Measurements from ENCODE around the gene IPO4. TPM values are rescaled to one million over a fixed set of nuclear protein-coding genes. Genes with fewer than 3 reads are reported as not detected.
A peak's percentile ranks its signal among the peaks of the same experiment; 100 is the strongest.

IPO4 gene
- total RNA-seq, 6 experiments from 2014 or later, result 17.9 to 44.0 (median 23.0) TPM

- DNase-seq, result no peak
- no peak overlapping the region for H3K27ac ChIP-seq
- H3K4me1 ChIP-seq, result peaks cover 0 to 41% (median 7%) of the 10 kb centered on the region in 4 donors
These were observed 50.9 kb downstream of the IPO4 start for GRCh38 chr14:24137529-24138395.

GRCh38 chr14:24136684-24137528 is 51.7 kb downstream of the IPO4 start:
- 19% methylated on average over 11 of the region's 13 CpGs for WGBS (ENCODE audit: insufficient coverage, low coverage, low lambda C conversion rate, missing lambda C conversion rate)
- peaks cover 0 to 21% (median 4%) of the 10 kb centered on the region in 4 donors for H3K36me3 ChIP-seq
- peak overlapping the region; percentile 95 to 99 (median 98) for H3K4me3 ChIP-seq
- no peak for ATAC-seq
- no peaks in the 10 kb centered on the region for H3K27me3 ChIP-seq
- H3K27ac ChIP-seq, result peak overlapping the region; percentile 87 to 98 (median 94)
- H3K9me3 ChIP-seq, result no peaks in the 10 kb centered on the region
- peaks cover 0 to 44% (median 9%) of the 10 kb centered on the region in 4 donors for H3K4me1 ChIP-seq
- no peak for DNase-seq
- TF ChIP-seq CTCF (IDR thresholded peaks at IDR 0.05) (no peak), POLR2A (IDR thresholded peaks at IDR 0.05) (no peak)
- intact Hi-C loops (cut with DNase I), result no loop called here

More at GRCh38 chr14:24137529-24138395, 50.9 kb downstream of the IPO4 start:
- 83% methylated on average over 4 of the region's 8 CpGs for WGBS (ENCODE audit: insufficient coverage, low coverage, low lambda C conversion rate, missing lambda C conversion rate)
- ATAC-seq, result no peak
- TF ChIP-seq POLR2A (IDR thresholded peaks at IDR 0.05) (no peak), CTCF (IDR thresholded peaks at IDR 0.05) (no peak)
- intact Hi-C loops (cut with DNase I), result no loop called here
- Histone ChIP-seq H3K4me3 (no peak overlapping the region), H3K27me3 (no peaks in the 10 kb centered on the region), H3K36me3 (peaks cover 0 to 21% (median 4%) of the 10 kb centered on the region in 4 donors), H3K9me3 (no peaks in the 10 kb centered on the region)

- Histone ChIP-seq H3K36me3 (peaks cover 0 to 21% (median 4%) of the 10 kb centered on the region in 4 donors), H3K27me3 (no peaks in the 10 kb centered on the region), H3K27ac (peak within 1 kb of the TSS; percentile 87 to 98 (median 94)), H3K9me3 (no peaks in the 10 kb centered on the region), H3K4me1 (peaks cover 0 to 52% (median 13%) of the 10 kb centered on the region in 4 donors), H3K4me3 (peak within 1 kb of the TSS; percentile 95 to 99 (median 98))
- ATAC-seq (peak; percentile 90 to 97 (median 94)), DNase-seq (peak; percentile 97 to 98 (median 98))
- intact Hi-C loops (cut with DNase I), result no loop called here
- 0% methylated on average over 11 of the region's 75 CpGs for WGBS (ENCODE audit: insufficient coverage, low coverage, low lambda C conversion rate, missing lambda C conversion rate)
- TF ChIP-seq CTCF (IDR thresholded peaks at IDR 0.05) (peak in 1 of 4 donors; percentile 12), POLR2A (IDR thresholded peaks at IDR 0.05) (peak; percentile 34)
These were observed 52.6 kb downstream of the IPO4 start, which contains the start of gene PSME1 for GRCh38 chr14:24135834-24136683. PSME1 (plus strand) TSS chr14:24136194; CDS start chr14:24136263, 69 bp downstream.

- DNase-seq (no peak), ATAC-seq (no peak)
- Histone ChIP-seq H3K4me3 (peak overlapping the region; percentile 95 to 99 (median 98)), H3K27ac (peak overlapping the region in 2 of 3 donors; percentile 62 to 94), H3K27me3 (no peaks in the 10 kb centered on the region), H3K9me3 (no peaks in the 10 kb centered on the region), H3K36me3 (peaks cover 0 to 21% (median 4%) of the 10 kb centered on the region in 4 donors), H3K4me1 (peaks cover 0 to 57% (median 17%) of the 10 kb centered on the region in 4 donors)
- intact Hi-C loops (cut with DNase I), result no loop called here
- no peak for TF ChIP-seq POLR2A (IDR thresholded peaks at IDR 0.05)
- TF ChIP-seq CTCF (IDR thresholded peaks at IDR 0.05), result no peak
- 2% methylated on average over 5 of the region's 9 CpGs for WGBS (ENCODE audit: insufficient coverage, low coverage, low lambda C conversion rate, missing lambda C conversion rate)
These were observed 53.1 kb downstream of the IPO4 start for GRCh38 chr14:24135584-24135833.

Data from right lobe of liver (tissue), 6 donors.